Spleen (tissue), 7 donors: ENCODE measurements around the gene CPO.

Experiments
- POLR2A ChIP-seq, 3 donors: fragments of 450-650 bp; IDR thresholded peaks; one replicate each; pipeline ENCODE4 v1.5.1; 2017; ENCODE audit warnings: antibody characterized with exemption in 3 of 3, mild to moderate bottlenecking in 1 of 3
- TF ChIP-seq, protein P1 (sequence below), 11 experiments: fragments of 200-600 bp in 7 of 11; fragments of 450-650 bp in 4 of 11; sonication (generic) in 4 of 11; IDR thresholded peaks in 8 of 11; conservative IDR thresholded peaks in 3 of 11; 1 replicate in 7 of 11; 2 replicates in 4 of 11; pipeline versions ENCODE4 v1.4.0 to v1.8.0; 2016 to 2021; ENCODE audit warnings: antibody characterized with exemption in 11 of 11, inconsistent platforms in 4 of 11, mild to moderate bottlenecking in 1 of 11
- donor health status: DM: no; HTN: no; CAD: no; lungs with moderate emphysema.
- donor health status: DM: no; HTN: no; CAD: no.
- donor health status: DM: no; HTN: no; CAD: no.

DNA sequence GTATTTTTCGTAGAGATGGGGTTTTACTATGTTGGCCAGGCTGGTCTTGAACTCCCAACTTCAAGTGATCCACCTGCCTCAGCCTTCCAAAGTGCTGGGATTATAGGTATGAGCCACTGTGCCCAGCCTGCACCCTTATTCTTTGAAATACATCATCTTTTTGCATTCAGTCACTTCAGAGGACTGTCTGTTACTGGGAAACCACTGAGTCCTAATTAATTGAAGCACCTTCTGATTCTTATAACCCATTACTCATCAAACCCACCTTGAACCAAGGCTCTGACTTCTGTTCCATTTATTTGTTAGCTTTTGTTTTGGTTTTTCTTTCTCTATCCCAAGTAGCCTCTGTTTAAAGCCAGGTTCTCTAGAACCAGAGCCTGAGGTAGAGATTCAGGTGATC, 49.6 kb downstream of the CPO start:
- no peak for TF ChIP-seq POLR2A (IDR thresholded peaks at IDR 0.05)
- TF ChIP-seq, protein P1, sequence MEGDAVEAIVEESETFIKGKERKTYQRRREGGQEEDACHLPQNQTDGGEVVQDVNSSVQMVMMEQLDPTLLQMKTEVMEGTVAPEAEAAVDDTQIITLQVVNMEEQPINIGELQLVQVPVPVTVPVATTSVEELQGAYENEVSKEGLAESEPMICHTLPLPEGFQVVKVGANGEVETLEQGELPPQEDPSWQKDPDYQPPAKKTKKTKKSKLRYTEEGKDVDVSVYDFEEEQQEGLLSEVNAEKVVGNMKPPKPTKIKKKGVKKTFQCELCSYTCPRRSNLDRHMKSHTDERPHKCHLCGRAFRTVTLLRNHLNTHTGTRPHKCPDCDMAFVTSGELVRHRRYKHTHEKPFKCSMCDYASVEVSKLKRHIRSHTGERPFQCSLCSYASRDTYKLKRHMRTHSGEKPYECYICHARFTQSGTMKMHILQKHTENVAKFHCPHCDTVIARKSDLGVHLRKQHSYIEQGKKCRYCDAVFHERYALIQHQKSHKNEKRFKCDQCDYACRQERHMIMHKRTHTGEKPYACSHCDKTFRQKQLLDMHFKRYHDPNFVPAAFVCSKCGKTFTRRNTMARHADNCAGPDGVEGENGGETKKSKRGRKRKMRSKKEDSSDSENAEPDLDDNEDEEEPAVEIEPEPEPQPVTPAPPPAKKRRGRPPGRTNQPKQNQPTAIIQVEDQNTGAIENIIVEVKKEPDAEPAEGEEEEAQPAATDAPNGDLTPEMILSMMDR (IDR thresholded peaks at IDR 0.05 in 8 of 11, conservative IDR thresholded peaks at IDR 0.05 in 3 of 11): no peak
